PFSK-1 (cell line): Measurements from ENCODE around the gene TBC1D22A.

Experiments used
- FOXP2 ChIP-seq: optimal IDR thresholded peaks from 2 replicates; pipeline ENCODE3; 2011; ENCODE audit warnings: borderline replicate concordance, control low read depth, inconsistent platforms; ENCODE audit not compliant: insufficient read depth; ENCODE audit errors: extremely low read length, extremely low read depth
- POLR2AphosphoS5 ChIP-seq: IDR thresholded peaks from 2 replicates; pipeline ENCODE4 v1.6.1; 2012; ENCODE audit warnings: low read depth, mild to moderate bottlenecking, control low read depth, low read length, moderate library complexity
- REST ChIP-seq, 2 experiments: IDR thresholded peaks; 2 replicates each; pipeline versions ENCODE4 v1.6.1 to v1.8.0; 2011 to 2012; ENCODE audit warnings: low read depth in 2 of 2, low read length in 2 of 2, control low read depth in 1 of 2, inconsistent platforms in 1 of 2, mild to moderate bottlenecking in 1 of 2, moderate library complexity in 1 of 2; ENCODE audit not compliant: insufficient read depth in 1 of 2
- SIN3A ChIP-seq: IDR thresholded peaks from 2 replicates; pipeline ENCODE4 v1.6.1; 2012; ENCODE audit warnings: mild to moderate bottlenecking, low read length, moderate library complexity, borderline replicate concordance; ENCODE audit not compliant: insufficient read depth
- TAF1 ChIP-seq: IDR thresholded peaks from 2 replicates; pipeline ENCODE4 v1.6.1; 2012; ENCODE audit warnings: low read length, control low read depth, borderline replicate concordance; ENCODE audit not compliant: insufficient read depth

Gene TBC1D22A

GRCh38 chr22:46776876-46777608, 14.6 kb downstream of the TBC1D22A start:
- TF ChIP-seq TAF1 (no peak), SIN3A (no peak), POLR2AphosphoS5 (no peak), FOXP2 (no peak), REST (IDR thresholded peaks at IDR 0.05; ENCODE audit: insufficient read depth in 1 of 2, low read depth in 2 of 2, low read length in 2 of 2) (no peak)

GRCh38 chr22:46777609-46777970, 15.1 kb downstream of the TBC1D22A start:
- TF ChIP-seq POLR2AphosphoS5 = no peak
- TF ChIP-seq FOXP2 = no peak
- no peak for TF ChIP-seq SIN3A
- no peak for TF ChIP-seq TAF1
- no peak for TF ChIP-seq REST (IDR thresholded peaks at IDR 0.05; ENCODE audit: insufficient read depth in 1 of 2, low read depth in 2 of 2, low read length in 2 of 2)

DNA sequence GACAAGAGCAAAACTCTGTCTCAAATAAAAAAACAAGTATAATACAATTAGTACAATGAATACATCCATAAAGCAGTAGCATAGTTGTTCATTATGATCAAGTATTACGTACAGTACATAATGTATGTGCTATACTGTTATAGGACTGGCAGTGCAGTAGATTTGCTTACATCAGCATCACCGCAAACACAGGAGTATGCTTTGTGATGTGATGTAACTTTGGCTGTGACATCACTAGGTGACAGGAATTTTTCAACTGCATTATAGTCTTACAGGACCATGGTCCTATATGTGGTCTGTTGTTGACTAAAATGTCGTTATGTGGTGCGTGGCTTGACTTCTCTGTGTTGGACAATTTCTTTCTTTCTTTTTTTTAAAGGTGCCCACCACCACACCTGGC, 16.6 kb downstream of the TBC1D22A start:
- TF ChIP-seq SIN3A (no peak), REST (IDR thresholded peaks at IDR 0.05; ENCODE audit: insufficient read depth in 1 of 2, low read depth in 2 of 2, low read length in 2 of 2) (no peak), FOXP2 (no peak), TAF1 (no peak)

DNA sequence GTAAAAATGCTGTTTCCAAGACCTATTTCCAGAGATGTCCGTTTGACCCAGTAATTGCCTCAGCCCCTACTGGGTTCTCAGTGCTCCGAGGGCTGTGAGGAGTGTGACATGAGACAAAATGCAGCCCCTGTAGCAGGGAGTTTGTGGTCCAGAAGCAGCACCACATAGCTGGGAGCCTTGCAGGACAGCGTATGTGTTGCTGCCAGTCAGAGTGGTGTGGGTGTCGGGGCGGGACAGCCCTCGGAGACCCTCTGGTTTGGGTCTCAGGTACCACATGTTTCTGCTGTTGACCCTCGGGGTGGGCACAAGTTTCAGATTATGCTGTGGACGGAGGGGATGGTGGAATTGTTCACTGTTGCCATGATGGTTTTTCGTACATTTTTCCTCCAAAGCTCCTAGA, 17.2 kb downstream of the TBC1D22A start:
- no peak for TF ChIP-seq SIN3A
- TF ChIP-seq REST (IDR thresholded peaks at IDR 0.05; ENCODE audit: insufficient read depth in 1 of 2, low read depth in 2 of 2, low read length in 2 of 2) = no peak
- no peak for TF ChIP-seq TAF1
- no peak for TF ChIP-seq FOXP2
- no peak for TF ChIP-seq POLR2AphosphoS5
